Natural killer cell (primary cell): ENCODE results near the gene PIM1. TPM values are rescaled to one million over a fixed set of nuclear protein-coding genes. Genes with fewer than 3 reads are reported as not detected.
A peak's percentile ranks its signal among the peaks of the same experiment; 100 is the strongest.

Source experiments
- ATAC-seq, 3 donors: fragments of 150-1000 bp in 2 of 3; fragments of 200-7000 bp in 1 of 3; cut with Tn5 transposase; 1 replicate in 1 of 3; 2 replicates in 2 of 3; pipeline ENCODE4 v1.10.0; 2021; ENCODE audit warnings: mild to moderate bottlenecking in 2 of 3, moderate library complexity in 2 of 3
- DNase-seq, 2 donors: peaks; one replicate each; pipeline versions ENCODE4 v3.0.0 to v3.0.0-alpha.2; 2013 to 2021; ENCODE audit warnings: mixed read lengths in 1 of 2
- H3K27ac ChIP-seq: one replicate; pipeline ENCODE4 v1.5.1; 2013; ENCODE audit warnings: mild to moderate bottlenecking, low read length
- H3K27me3 ChIP-seq: one replicate; pipeline ENCODE4 v1.6.1; 2013; ENCODE audit warnings: low read length; ENCODE audit not compliant: control insufficient read depth, insufficient read depth
- H3K36me3 ChIP-seq: one replicate; pipeline ENCODE4 v1.6.1; 2013; ENCODE audit warnings: low read length; ENCODE audit not compliant: control insufficient read depth, insufficient read depth
- H3K4me1 ChIP-seq: one replicate; pipeline ENCODE4 v1.6.1; 2013; ENCODE audit warnings: low read length; ENCODE audit not compliant: control insufficient read depth, insufficient read depth
- H3K4me3 ChIP-seq: one replicate; pipeline ENCODE4 v1.5.1; 2013; ENCODE audit warnings: low read length
- H3K9me3 ChIP-seq: one replicate; pipeline ENCODE4 v1.6.1; 2013; ENCODE audit warnings: low read length; ENCODE audit not compliant: control insufficient read depth, insufficient read depth
- H3K27ac Mint-ChIP-seq, 2 donors: one replicate each; pipeline ENCODE4 v1.8.0; 2022; ENCODE audit warnings: mild to moderate bottlenecking in 2 of 2, mixed read lengths in 2 of 2, moderate library complexity in 1 of 2
- H3K27me3 Mint-ChIP-seq, 2 donors: one replicate each; pipeline ENCODE4 v1.8.0; 2022; ENCODE audit warnings: low read depth in 2 of 2, mixed read lengths in 2 of 2
- H3K36me3 Mint-ChIP-seq: one replicate; pipeline ENCODE4 v1.8.0; 2022; ENCODE audit warnings: mixed read lengths
- H3K4me1 Mint-ChIP-seq, 2 donors: one replicate each; pipeline ENCODE4 v1.8.0; 2022; ENCODE audit warnings: mixed read lengths in 2 of 2
- H3K4me3 Mint-ChIP-seq: one replicate; pipeline ENCODE4 v1.8.0; 2022; ENCODE audit warnings: mild to moderate bottlenecking, moderate library complexity, mixed read lengths
- H3K9me3 Mint-ChIP-seq, 2 donors: one replicate each; pipeline ENCODE4 v1.8.0; 2022; ENCODE audit warnings: mixed read lengths in 2 of 2
- CTCF ChIP-seq: fragments of 200-600 bp; IDR thresholded peaks from one replicate; pipeline ENCODE4 v1.8.0; 2022; ENCODE audit warnings: antibody characterized with exemption
- WGBS: methylation state at CpG from one replicate; pipeline ENCODE4 v1.1.7; 2013; ENCODE audit warnings: missing lambda C conversion rate; ENCODE audit not compliant: insufficient coverage; 5-methylcytosine and 5-hydroxymethylcytosine counted together
- intact Hi-C: fragments of 100-400 bp; cut with micrococcal nuclease; formaldehyde crosslinking; loops from one replicate; pipeline ENCODE4 v1.14.2; 2022
- total RNA-seq, 4 donors: library from RNA; stranded (reverse); fragments of 120-200 nt in 1 of 4; gene quantifications; one replicate each; pipeline versions ENCODE4 v1.2.3 to v1.2.4, GENCODE V29; 2013 to 2022

PIM1 gene
- total RNA-seq, 3 donors from 2014 or later (not counting 1 experiment from before 2014, with no cell fraction given): 188 to 242 (median 215) TPM

GRCh38 chr6:37171970-37172812 lies 2.2 kb downstream of the PIM1 start:
- Histone ChIP-seq H3K27me3 (no peaks in the 10 kb centered on the region), H3K4me1 (peaks cover 51% of the 10 kb centered on the region), H3K9me3 (no peaks in the 10 kb centered on the region), H3K36me3 (peaks cover 45% of the 10 kb centered on the region), H3K4me3 (peak overlapping the region; percentile 92), H3K27ac (peak overlapping the region; percentile 75)
- peaks cover 33% of the 10 kb centered on the region for H3K36me3 Mint-ChIP-seq
- H3K27ac Mint-ChIP-seq: peak overlapping the region; percentile 95 to 99
- H3K27me3 Mint-ChIP-seq: no peaks in the 10 kb centered on the region
- 1% methylated on average over 16 of the region's 17 CpGs for WGBS
- peak overlapping the region; percentile 99 for H3K4me3 Mint-ChIP-seq
- peak; percentile 85 for TF ChIP-seq CTCF
- peak; percentile 89 to 94 for DNase-seq
- peaks cover 64 to 66% of the 10 kb centered on the region in 2 donors for H3K4me1 Mint-ChIP-seq
- ATAC-seq: peak; percentile 33 to 58 (median 39)
- intact Hi-C loops: loop anchor here (1.0 to 10.0 kb wide), 7 partner anchors 38 to 577 kb away; partner anchors contain the start of genes C6orf89 and SRSF3
- no peaks in the 10 kb centered on the region for H3K9me3 Mint-ChIP-seq

DNA sequence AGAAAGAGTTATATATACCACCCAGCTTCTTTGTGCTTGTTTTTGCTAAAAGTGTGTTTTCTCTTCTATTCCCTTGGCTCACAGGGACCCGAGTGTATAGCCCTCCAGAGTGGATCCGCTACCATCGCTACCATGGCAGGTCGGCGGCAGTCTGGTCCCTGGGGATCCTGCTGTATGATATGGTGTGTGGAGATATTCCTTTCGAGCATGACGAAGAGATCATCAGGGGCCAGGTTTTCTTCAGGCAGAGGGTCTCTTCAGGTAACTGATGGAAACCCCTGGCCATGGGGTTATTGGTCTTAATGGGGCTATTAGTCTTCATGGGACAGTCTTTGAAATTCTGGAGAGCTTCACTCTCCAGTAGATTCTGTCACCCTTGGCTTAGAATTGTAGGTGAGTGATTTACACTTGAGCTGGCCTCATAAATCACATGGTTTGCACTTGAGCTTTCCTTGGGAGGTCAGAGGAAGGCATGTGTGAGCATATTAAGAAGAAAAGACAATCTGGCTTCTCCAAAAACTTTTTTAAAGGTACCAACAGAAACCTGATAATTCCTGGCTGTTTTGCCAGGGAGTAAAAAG lies 3.0 kb downstream of the PIM1 start:
- intact Hi-C loops: loop anchor here (1.0 to 10.0 kb wide), 7 partner anchors 37 to 578 kb away; partner anchors contain the start of genes C6orf89 and SRSF3
- peak overlapping the region; percentile 95 to 99 for H3K27ac Mint-ChIP-seq
- no peaks in the 10 kb centered on the region for H3K27me3 Mint-ChIP-seq
- peak overlapping the region; percentile 99 for H3K4me3 Mint-ChIP-seq
- H3K4me3 ChIP-seq: peak overlapping the region; percentile 92
- ATAC-seq (no peak), DNase-seq (no peak)
- WGBS: 57% methylated on average over 7 of the region's 7 CpGs
- peaks cover 59% of the 10 kb centered on the region for H3K4me1 ChIP-seq
- H3K27me3 ChIP-seq: no peaks in the 10 kb centered on the region
- TF ChIP-seq CTCF: no peak
- peak overlapping the region; percentile 59 for H3K27ac ChIP-seq
- peaks cover 73 to 74% of the 10 kb centered on the region in 2 donors for H3K4me1 Mint-ChIP-seq
- peaks cover 45% of the 10 kb centered on the region for H3K36me3 ChIP-seq
- H3K9me3 Mint-ChIP-seq: no peaks in the 10 kb centered on the region
- no peaks in the 10 kb centered on the region for H3K9me3 ChIP-seq
- H3K36me3 Mint-ChIP-seq: peaks cover 33% of the 10 kb centered on the region

- H3K36me3 Mint-ChIP-seq: peaks cover 33% of the 10 kb centered on the region
- no peak for TF ChIP-seq CTCF
- H3K27ac Mint-ChIP-seq: peak overlapping the region; percentile 95 to 99
- Histone ChIP-seq H3K4me3 (peak overlapping the region; percentile 92), H3K36me3 (peaks cover 45% of the 10 kb centered on the region), H3K27me3 (no peaks in the 10 kb centered on the region), H3K9me3 (no peaks in the 10 kb centered on the region), H3K27ac (peak overlapping the region; percentile 59), H3K4me1 (peaks cover 60% of the 10 kb centered on the region)
- intact Hi-C loops: loop anchor here (5.0 to 10.0 kb wide), 2 partner anchors 71 to 579 kb away; partner anchors contain the start of gene SRSF3
- H3K9me3 Mint-ChIP-seq: no peaks in the 10 kb centered on the region
- no peaks in the 10 kb centered on the region for H3K27me3 Mint-ChIP-seq
- WGBS: 30% methylated on average over 9 of the region's 9 CpGs
- DNase-seq: peak in 1 of 2 donors; percentile 55
- peak in 1 of 3 donors; percentile 3 for ATAC-seq
- peak overlapping the region; percentile 99 for H3K4me3 Mint-ChIP-seq
- H3K4me1 Mint-ChIP-seq: peaks cover 72 to 75% of the 10 kb centered on the region in 2 donors
Observed at GRCh38 chr6:37173493-37174195, 3.7 kb downstream of the PIM1 start.
